SJSA1 (cell line): ENCODE measurements around the gene ZNF229. TPM values are rescaled to one million over a fixed set of nuclear protein-coding genes. Genes with fewer than 3 reads are reported as not detected.
A peak's percentile ranks its signal among the peaks of the same experiment; 100 is the strongest.
"Not testable (repeated sequence)": the region's sequence is repeated elsewhere in the genome, so short reads cannot be mapped to it uniquely, and the experiment has no call there.

Experiments
- DNase-seq, 2 experiments: peaks; one replicate each; pipeline ENCODE4 v3.0.0-alpha.2; 2015 to 2020; ENCODE audit warnings: low spot score in 2 of 2, low read depth in 1 of 2
- H3K27ac ChIP-seq: fragments of 250-450 bp; sonication (Bioruptor Pico); 2 replicates; pipeline ENCODE4 v1.5.1; 2020; ENCODE audit warnings: mild to moderate bottlenecking, moderate library complexity
- H3K27me3 ChIP-seq: fragments of 250-450 bp; sonication (Bioruptor Pico); replicated peaks from 2 replicates; pipeline ENCODE4 v1.5.1; 2020; ENCODE audit warnings: mild to moderate bottlenecking, moderate library complexity
- H3K36me3 ChIP-seq: fragments of 250-450 bp; sonication (Bioruptor Pico); 2 replicates; pipeline ENCODE4 v1.5.1; 2020; ENCODE audit warnings: mild to moderate bottlenecking
- H3K4me1 ChIP-seq: fragments of 250-450 bp; sonication (Bioruptor Pico); replicated peaks from 2 replicates; pipeline ENCODE4 v1.6.1; 2021; ENCODE audit warnings: mild to moderate bottlenecking
- H3K4me3 ChIP-seq: fragments of 250-450 bp; sonication (Bioruptor Pico); 2 replicates; pipeline ENCODE4 v1.5.1; 2020; ENCODE audit warnings: mild to moderate bottlenecking
- H3K9me3 ChIP-seq: fragments of 250-450 bp; sonication (Bioruptor Pico); replicated peaks from 2 replicates; pipeline ENCODE4 v1.5.1; 2020; ENCODE audit warnings: mild to moderate bottlenecking
- total RNA-seq: library from RNA; depleted of rRNA; stranded (reverse); fragments of >200 nt; shearing (Covaris generic); gene quantifications from 2 replicates; pipeline ENCODE4 v1.2.3, GENCODE V29; 2014; rRNA removed

The ZNF229 gene
- total RNA-seq, 1 experiment from 2014 or later = 2.4 TPM

DNA sequence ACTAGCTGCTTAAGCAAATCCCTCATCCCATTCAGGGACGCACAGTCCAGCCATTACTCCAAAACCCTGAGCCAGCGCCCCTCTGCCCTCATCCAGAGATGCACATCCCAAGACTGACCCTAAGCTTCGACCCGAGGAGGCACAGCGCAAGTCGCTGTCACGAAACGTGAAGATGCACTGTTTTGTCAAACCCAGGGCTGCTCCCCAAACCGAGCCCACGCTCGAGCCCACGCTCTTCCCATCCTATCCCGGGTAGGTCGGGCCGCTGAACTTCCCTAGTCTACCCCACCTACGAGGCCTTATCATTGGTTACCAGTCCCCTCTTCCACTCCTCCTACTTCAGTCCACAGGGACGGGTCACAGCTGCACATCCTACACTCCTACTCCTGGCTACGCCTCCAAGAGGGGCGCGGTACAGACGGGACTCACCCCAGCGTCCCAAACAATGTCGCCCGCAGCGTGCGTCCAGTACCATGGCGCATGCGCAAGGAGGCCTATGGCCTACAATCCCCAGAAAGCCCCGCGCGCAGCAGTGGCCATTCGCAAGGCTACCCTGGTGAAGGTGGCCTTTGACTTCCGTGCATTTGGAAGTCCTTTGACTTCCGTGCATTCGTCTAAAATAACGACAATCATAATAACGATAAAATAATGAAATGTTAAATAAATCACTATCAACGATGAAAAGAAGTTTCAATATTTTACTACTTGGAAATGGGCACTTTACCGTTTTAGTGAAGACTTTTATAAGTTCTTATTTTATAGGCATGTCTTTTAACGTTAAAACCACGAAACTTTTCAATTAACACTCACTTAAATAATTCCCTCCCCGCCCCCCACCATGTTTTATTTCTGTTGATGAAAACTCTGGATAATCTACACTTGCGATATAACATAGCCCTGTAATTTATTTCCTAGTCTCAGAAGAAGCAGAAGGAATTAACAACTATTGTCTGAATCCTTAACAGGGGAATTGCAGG, 46.8 kb downstream of the ZNF229 start, which contains the start of gene ZNF285:
Gene ZNF285 (minus strand): TSS at position 470 of the 977 bp plus-strand sequence. CDS start 4,395 bp downstream, outside the sequence.
- peak; percentile 86 to 94 for DNase-seq
- Histone ChIP-seq H3K27ac (no peak within 1 kb of the TSS), H3K9me3 (peaks cover 2% of the 10 kb centered on the region; the same call in 1 of the 2 replicates), H3K4me1 (no peaks in the 10 kb centered on the region), H3K4me3 (peak within 1 kb of the TSS; percentile 46), H3K27me3 (no peaks in the 10 kb centered on the region), H3K36me3 (no peaks in the 10 kb centered on the region)

DNA sequence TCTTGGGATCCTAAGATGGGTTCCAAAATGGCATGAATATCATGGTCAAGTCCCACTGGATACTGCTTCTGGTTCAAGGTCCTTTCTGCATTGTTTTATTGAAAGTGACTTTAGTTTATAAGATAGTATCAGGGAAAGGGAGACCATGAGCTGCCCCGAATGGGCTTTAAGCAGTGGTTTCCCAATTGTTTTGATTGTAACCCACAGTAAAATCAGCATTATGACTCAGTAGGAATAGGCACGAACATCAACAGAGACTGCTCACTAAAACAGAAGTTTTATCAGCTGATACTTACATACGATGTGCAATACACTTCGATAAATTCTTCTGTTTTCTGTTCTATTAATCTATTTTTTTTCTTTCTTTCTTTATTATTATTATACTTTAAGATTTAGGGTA, 59.0 kb downstream of the ZNF229 start:
- H3K4me1 ChIP-seq, H3K36me3 ChIP-seq, H3K27ac ChIP-seq, DNase-seq, H3K9me3 ChIP-seq, H3K4me3 ChIP-seq: not testable (repeated sequence)
- peaks cover 22% of the 10 kb centered on the region for H3K27me3 ChIP-seq

Other genes with a start within 250 kb of the ZNF229 start
- gene ZNF227, start 235.9 kb downstream of the ZNF229 start, total RNA-seq = 5.6 and 15.1 TPM in 2 replicates
- 0.50 TPM in 1 of 2 replicates, not detected in the other for gene ZNF233, start 188.6 kb downstream of the ZNF229 start, total RNA-seq
- 3.8 and 4.3 TPM in 2 replicates for gene ZNF235, start 143.4 kb downstream of the ZNF229 start, total RNA-seq
- 4.7 and 7.1 TPM in 2 replicates for gene ZNF112, start 91.8 kb downstream of the ZNF229 start, total RNA-seq
- 3.7 and 4.1 TPM in 2 replicates for gene ZNF285, start 46.9 kb downstream of the ZNF229 start, total RNA-seq
- gene ZNF180, start 52.0 kb upstream of the ZNF229 start, total RNA-seq = 16.4 and 17.7 TPM in 2 replicates
- 0.08 TPM in 1 of 2 replicates, not detected in the other for gene CEACAM20, start 81.2 kb upstream of the ZNF229 start, total RNA-seq
- gene IGSF23, start 165.1 kb upstream of the ZNF229 start, total RNA-seq = 0.37 TPM in 1 of 2 replicates, not detected in the other
- gene PVR, start 195.4 kb upstream of the ZNF229 start, total RNA-seq = 101 and 182 TPM in 2 replicates
- 0.06 and 1.6 TPM in 2 replicates for gene CEACAM19, start 223.0 kb upstream of the ZNF229 start, total RNA-seq